Suppressor macrophage (primary cell): ENCODE measurements around the gene IRF2BPL.

Experiments
- DNase-seq, 4 experiments: peaks; one replicate each; pipeline ENCODE4 v3.0.0-alpha.2; 2020 to 2022
- total RNA-seq, 17 experiments: gene quantifications; one replicate each; lab custom pipeline; 2026; ENCODE audit warnings: mixed read lengths in 6 of 17, inconsistent platforms in 3 of 17; lab: John Stamatoyannopoulos, UW

The IRF2BPL gene
- total RNA-seq = 12.5 to 150 (median 53.9) reads per million in 17 experiments

- DNase-seq = peak; percentile 98 to 99 (median 98)
Measured at GRCh38 chr14:77028384-77029231, at the start of gene IRF2BPL. Gene IRF2BPL, minus strand, starts transcription at chr14:77028708. Its CDS starts 916 bp downstream, at chr14:77027792.

- no peak for DNase-seq
Measured at GRCh38 chr14:77077040-77077439, 48.5 kb upstream of the IRF2BPL start.

- DNase-seq = peak; percentile 76 to 86 (median 82)
Measured at GRCh38 chr14:77076113-77076631, 47.7 kb upstream of the IRF2BPL start.

GRCh38 chr14:77074969-77075368 is 46.5 kb upstream of the IRF2BPL start:
- no peak for DNase-seq

- DNase-seq = peak in 2 of 4 experiments; percentile 30 to 38
Measured at GRCh38 chr14:77071938-77072388, 43.5 kb upstream of the IRF2BPL start.

- no peak for DNase-seq
Measured at GRCh38 chr14:77069551-77069950, 41.0 kb upstream of the IRF2BPL start.

GRCh38 chr14:77068517-77069200 is 40.2 kb upstream of the IRF2BPL start:
- DNase-seq = no peak

- peak; percentile 71 to 87 (median 77) for DNase-seq
Measured at GRCh38 chr14:77067632-77068516, 39.4 kb upstream of the IRF2BPL start.

GRCh38 chr14:77066578-77067172 is 38.2 kb upstream of the IRF2BPL start:
- DNase-seq = no peak

GRCh38 chr14:77065851-77066577 is 37.5 kb upstream of the IRF2BPL start:
- peak in 3 of 4 experiments; percentile 41 to 70 (median 51) for DNase-seq

- no peak for DNase-seq
Measured at GRCh38 chr14:77064521-77065178, 36.1 kb upstream of the IRF2BPL start.

- peak in 2 of 4 experiments; percentile 40 to 42 for DNase-seq
Measured at GRCh38 chr14:77063571-77064171, 35.2 kb upstream of the IRF2BPL start.

GRCh38 chr14:77062261-77062660 is 33.8 kb upstream of the IRF2BPL start:
- DNase-seq = no peak

- DNase-seq = peak; percentile 35 to 65 (median 52)
Measured at GRCh38 chr14:77061630-77062257, 33.2 kb upstream of the IRF2BPL start.

- peak; percentile 69 to 87 (median 80) for DNase-seq
Measured at GRCh38 chr14:77059276-77059915, 30.9 kb upstream of the IRF2BPL start.

GRCh38 chr14:77058785-77059184 is 30.3 kb upstream of the IRF2BPL start:
- no peak for DNase-seq

- DNase-seq = no peak
Measured at GRCh38 chr14:77058117-77058516, 29.6 kb upstream of the IRF2BPL start.

- DNase-seq = no peak
Measured at GRCh38 chr14:77055981-77056380, 27.5 kb upstream of the IRF2BPL start.

GRCh38 chr14:77055306-77055705 is 26.8 kb upstream of the IRF2BPL start:
- no peak for DNase-seq
